Measurements from ENCODE around the gene SLX9.

SLX9 gene

DNA sequence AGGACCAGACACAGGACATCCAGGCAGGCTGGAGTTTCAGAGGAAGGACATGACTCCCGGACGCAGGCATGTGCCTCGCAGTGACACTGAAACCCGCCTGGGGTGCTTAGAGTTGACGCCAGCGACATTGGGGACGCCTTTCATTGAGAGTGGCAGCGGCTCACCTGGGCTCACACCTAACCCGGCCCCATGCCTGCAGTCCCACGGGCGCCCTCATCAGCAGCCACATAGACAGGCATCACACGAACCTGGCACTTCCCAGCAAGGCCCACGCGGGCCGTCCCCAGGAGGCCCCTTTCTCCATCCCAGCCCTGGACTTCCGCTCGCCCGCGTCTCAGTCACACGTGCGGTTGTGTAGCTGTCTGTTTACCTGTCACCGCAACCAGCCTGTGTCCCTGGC is 36.1 kb upstream of the SLX9 start:
- H3K27ac ChIP-seq (ENCODE audit: low read depth, low read length): no peak overlapping the region

GRCh38 chr21:44904141-44904923 is 35.5 kb upstream of the SLX9 start:
- Histone ChIP-seq H3K9me3 (ENCODE audit: low read length) (no peaks in the 10 kb centered on the region), H3K27ac (ENCODE audit: low read depth, low read length) (no peak overlapping the region), H3K4me3 (ENCODE audit: low read depth in 1 of 2, low read length in 2 of 2) (no peak overlapping the region), H3K36me3 (ENCODE audit: insufficient read depth, low read length) (peaks cover 12% of the 10 kb centered on the region), H3K4me1 (ENCODE audit: insufficient read depth, low read length) (peaks cover 26% of the 10 kb centered on the region), H3K27me3 (ENCODE audit: control insufficient read depth in 1 of 2, insufficient read depth in 2 of 2, low read length in 2 of 2) (no peaks in the 10 kb centered on the region), H3K9ac (ENCODE audit: low read length) (no peak overlapping the region)

More for the DNA sequence above, 36.1 kb upstream of the SLX9 start:
- Histone ChIP-seq H3K9me3 (ENCODE audit: low read length) (no peaks in the 10 kb centered on the region), H3K27me3 (ENCODE audit: control insufficient read depth in 1 of 2, insufficient read depth in 2 of 2, low read length in 2 of 2) (no peaks in the 10 kb centered on the region), H3K4me1 (ENCODE audit: insufficient read depth, low read length) (peaks cover 20% of the 10 kb centered on the region), H3K4me3 (ENCODE audit: low read depth in 1 of 2, low read length in 2 of 2) (no peak overlapping the region), H3K9ac (ENCODE audit: low read length) (no peak overlapping the region), H3K36me3 (ENCODE audit: insufficient read depth, low read length) (peaks cover 12% of the 10 kb centered on the region)

- Histone ChIP-seq H3K9me3 (ENCODE audit: low read length) (no peaks in the 10 kb centered on the region), H3K27ac (ENCODE audit: low read depth, low read length) (no peak overlapping the region), H3K27me3 (ENCODE audit: control insufficient read depth in 1 of 2, insufficient read depth in 2 of 2, low read length in 2 of 2) (no peaks in the 10 kb centered on the region), H3K4me3 (ENCODE audit: low read depth in 1 of 2, low read length in 2 of 2) (no peak overlapping the region), H3K9ac (ENCODE audit: low read length) (no peak overlapping the region), H3K36me3 (ENCODE audit: insufficient read depth, low read length) (peaks cover 12% of the 10 kb centered on the region), H3K4me1 (ENCODE audit: insufficient read depth, low read length) (peaks cover 34% of the 10 kb centered on the region)
Measured at GRCh38 chr21:44905016-44905727, 34.7 kb upstream of the SLX9 start.

DNA sequence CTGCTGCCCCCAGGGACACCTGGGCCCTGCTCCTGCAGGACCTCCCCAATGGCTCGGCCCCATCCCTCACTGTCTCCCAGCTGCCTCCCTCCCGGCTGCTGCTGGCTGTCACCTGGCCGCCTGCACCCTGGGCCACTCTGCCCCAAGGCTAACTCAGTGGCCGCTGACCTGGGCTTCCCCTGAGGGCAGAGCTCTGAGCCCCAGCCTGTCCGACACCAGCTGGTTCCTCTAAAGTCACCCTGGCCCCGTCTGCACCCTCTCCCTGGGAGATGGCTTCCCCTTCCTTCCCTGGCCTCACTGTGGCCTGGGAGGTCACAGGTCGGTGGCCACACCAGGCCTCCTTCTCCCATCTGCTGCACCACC is 34.1 kb upstream of the SLX9 start:
- H3K9me3 ChIP-seq (ENCODE audit: low read length): no peaks in the 10 kb centered on the region
- H3K27ac ChIP-seq (ENCODE audit: low read depth, low read length): peak overlapping the region; percentile 42
- no peak overlapping the region for H3K4me3 ChIP-seq (ENCODE audit: low read depth in 1 of 2, low read length in 2 of 2)
- H3K27me3 ChIP-seq (ENCODE audit: control insufficient read depth in 1 of 2, insufficient read depth in 2 of 2, low read length in 2 of 2): no peaks in the 10 kb centered on the region
- H3K9ac ChIP-seq (ENCODE audit: low read length): no peak overlapping the region
- H3K36me3 ChIP-seq (ENCODE audit: insufficient read depth, low read length): peaks cover 12% of the 10 kb centered on the region
- peaks cover 39% of the 10 kb centered on the region for H3K4me1 ChIP-seq (ENCODE audit: insufficient read depth, low read length)

GRCh38 chr21:44907225-44907965 is 32.4 kb upstream of the SLX9 start:
- peak overlapping the region; percentile 99 for H3K27ac ChIP-seq (ENCODE audit: low read depth, low read length)
- H3K4me1 ChIP-seq (ENCODE audit: insufficient read depth, low read length): peaks cover 51% of the 10 kb centered on the region
- H3K9ac ChIP-seq (ENCODE audit: low read length): peak overlapping the region; percentile 65
- H3K9me3 ChIP-seq (ENCODE audit: low read length): no peaks in the 10 kb centered on the region
- no peaks in the 10 kb centered on the region for H3K27me3 ChIP-seq (ENCODE audit: control insufficient read depth in 1 of 2, insufficient read depth in 2 of 2, low read length in 2 of 2)
- H3K4me3 ChIP-seq (ENCODE audit: low read depth in 1 of 2, low read length in 2 of 2): peak overlapping the region; percentile 4 to 18
- peaks cover 5% of the 10 kb centered on the region for H3K36me3 ChIP-seq (ENCODE audit: insufficient read depth, low read length)

- peaks cover 51% of the 10 kb centered on the region for H3K4me1 ChIP-seq (ENCODE audit: insufficient read depth, low read length)
- no peaks in the 10 kb centered on the region for H3K9me3 ChIP-seq (ENCODE audit: low read length)
- H3K9ac ChIP-seq (ENCODE audit: low read length): peak overlapping the region; percentile 68
- H3K27me3 ChIP-seq (ENCODE audit: control insufficient read depth in 1 of 2, insufficient read depth in 2 of 2, low read length in 2 of 2): no peaks in the 10 kb centered on the region
- peak overlapping the region; percentile 50 to 52 for H3K4me3 ChIP-seq (ENCODE audit: low read depth in 1 of 2, low read length in 2 of 2)
- peak overlapping the region; percentile 99 for H3K27ac ChIP-seq (ENCODE audit: low read depth, low read length)
- H3K36me3 ChIP-seq (ENCODE audit: insufficient read depth, low read length): no peaks in the 10 kb centered on the region
Measured at GRCh38 chr21:44907966-44908895, 31.6 kb upstream of the SLX9 start.

- H3K4me3 ChIP-seq (ENCODE audit: low read depth in 1 of 2, low read length in 2 of 2): peak overlapping the region; percentile 50 to 52
- H3K27me3 ChIP-seq (ENCODE audit: control insufficient read depth in 1 of 2, insufficient read depth in 2 of 2, low read length in 2 of 2): no peaks in the 10 kb centered on the region
- H3K9me3 ChIP-seq (ENCODE audit: low read length): no peaks in the 10 kb centered on the region
- H3K27ac ChIP-seq (ENCODE audit: low read depth, low read length): peak overlapping the region; percentile 99
- H3K36me3 ChIP-seq (ENCODE audit: insufficient read depth, low read length): no peaks in the 10 kb centered on the region
- peak overlapping the region; percentile 68 for H3K9ac ChIP-seq (ENCODE audit: low read length)
- H3K4me1 ChIP-seq (ENCODE audit: insufficient read depth, low read length): peaks cover 51% of the 10 kb centered on the region
Measured at GRCh38 chr21:44908908-44909307, 30.9 kb upstream of the SLX9 start.

GRCh38 chr21:44909719-44910118 is 30.1 kb upstream of the SLX9 start:
- peak overlapping the region; percentile 99 for H3K27ac ChIP-seq (ENCODE audit: low read depth, low read length)
- H3K27me3 ChIP-seq (ENCODE audit: control insufficient read depth in 1 of 2, insufficient read depth in 2 of 2, low read length in 2 of 2): no peaks in the 10 kb centered on the region
- peak overlapping the region; percentile 68 for H3K9ac ChIP-seq (ENCODE audit: low read length)
- H3K4me3 ChIP-seq (ENCODE audit: low read depth in 1 of 2, low read length in 2 of 2): peak overlapping the region in 1 of 2 donors; percentile 50
- no peaks in the 10 kb centered on the region for H3K9me3 ChIP-seq (ENCODE audit: low read length)
- no peaks in the 10 kb centered on the region for H3K36me3 ChIP-seq (ENCODE audit: insufficient read depth, low read length)
- H3K4me1 ChIP-seq (ENCODE audit: insufficient read depth, low read length): peaks cover 51% of the 10 kb centered on the region

DNA sequence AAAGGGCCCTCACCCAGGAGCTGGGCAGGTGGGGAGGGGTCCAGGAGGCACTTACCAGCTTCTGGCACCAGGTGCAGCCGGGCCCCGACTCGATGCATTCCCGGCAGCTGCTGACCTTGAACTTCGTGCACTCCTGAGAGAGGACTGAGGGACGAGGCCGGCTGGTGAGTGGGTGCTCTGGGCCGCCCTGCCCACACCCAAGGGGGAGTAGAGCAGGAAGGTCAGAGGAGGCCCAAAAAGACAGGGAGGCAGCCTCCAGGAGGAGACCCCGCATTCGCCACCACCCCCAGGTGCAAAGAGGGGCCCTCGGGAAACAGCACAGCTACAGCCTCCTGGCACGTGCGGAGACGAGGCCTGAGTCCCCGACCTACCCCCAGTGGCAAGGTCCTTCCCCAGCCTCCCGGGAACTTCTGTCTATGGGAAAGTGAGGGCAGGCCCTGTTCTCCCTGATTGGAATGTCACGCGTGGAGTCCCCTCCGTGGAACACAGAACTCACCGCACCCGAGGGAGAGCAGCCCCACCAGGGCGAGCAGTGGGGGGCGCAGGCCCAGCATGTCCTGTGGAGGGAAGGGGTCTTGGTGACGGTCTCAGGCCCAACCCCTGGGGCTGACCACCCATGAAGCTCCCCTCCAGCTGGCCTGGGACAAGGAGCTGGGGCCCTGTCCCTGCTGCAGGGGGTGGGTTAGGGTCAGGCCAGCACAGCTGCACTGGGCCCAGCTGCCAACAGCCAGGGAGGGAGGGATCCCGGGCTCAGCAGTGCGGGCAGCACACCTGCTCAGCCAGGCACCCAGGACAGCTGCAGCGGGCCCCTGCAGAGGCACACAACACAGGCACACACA is 29.4 kb upstream of the SLX9 start:
- Histone ChIP-seq H3K36me3 (ENCODE audit: insufficient read depth, low read length) (no peaks in the 10 kb centered on the region), H3K4me1 (ENCODE audit: insufficient read depth, low read length) (peaks cover 51% of the 10 kb centered on the region)

GRCh38 chr21:44911068-44911383 is 28.8 kb upstream of the SLX9 start:
- Histone ChIP-seq H3K9ac (ENCODE audit: low read length) (no peak overlapping the region), H3K4me1 (ENCODE audit: insufficient read depth, low read length) (peaks cover 51% of the 10 kb centered on the region)

More for the DNA sequence above, 29.4 kb upstream of the SLX9 start:
- Histone ChIP-seq H3K9me3 (ENCODE audit: low read length) (no peaks in the 10 kb centered on the region), H3K9ac (ENCODE audit: low read length) (no peak overlapping the region), H3K4me3 (ENCODE audit: low read depth in 1 of 2, low read length in 2 of 2) (peak overlapping the region in 1 of 2 donors; percentile 20), H3K27ac (ENCODE audit: low read depth, low read length) (peak overlapping the region; percentile 99), H3K27me3 (ENCODE audit: control insufficient read depth in 1 of 2, insufficient read depth in 2 of 2, low read length in 2 of 2) (no peaks in the 10 kb centered on the region)

More at GRCh38 chr21:44911068-44911383, 28.8 kb upstream of the SLX9 start:
- no peaks in the 10 kb centered on the region for H3K9me3 ChIP-seq (ENCODE audit: low read length)
- peak overlapping the region; percentile 99 for H3K27ac ChIP-seq (ENCODE audit: low read depth, low read length)
- H3K27me3 ChIP-seq (ENCODE audit: control insufficient read depth in 1 of 2, insufficient read depth in 2 of 2, low read length in 2 of 2): no peaks in the 10 kb centered on the region
- no peaks in the 10 kb centered on the region for H3K36me3 ChIP-seq (ENCODE audit: insufficient read depth, low read length)
- H3K4me3 ChIP-seq (ENCODE audit: low read depth in 1 of 2, low read length in 2 of 2): peak overlapping the region; percentile 4 to 20
